Osteoblast (primary cell): ENCODE data around the gene RIN3. TPM values are rescaled to one million over a fixed set of nuclear protein-coding genes. Genes with fewer than 3 reads are reported as not detected.
A peak's percentile ranks its signal among the peaks of the same experiment; 100 is the strongest.

Experiments used
- DNase-seq: peaks from one replicate; pipeline ENCODE4 v3.0.0; 2011; ENCODE audit warnings: low spot score, mixed read lengths; ENCODE audit not compliant: insufficient read length; ENCODE audit errors: missing footprints
- H2AFZ ChIP-seq: 2 replicates; pipeline ENCODE4 v1.6.0; 2011; ENCODE audit warnings: mild to moderate bottlenecking, low read length
- H3K27ac ChIP-seq: 2 replicates; pipeline ENCODE4 v1.5.1; 2011; ENCODE audit warnings: mild to moderate bottlenecking, low read depth, low read length, moderate library complexity
- H3K27me3 ChIP-seq: 2 replicates; pipeline ENCODE4 v1.6.0; 2012; ENCODE audit warnings: mild to moderate bottlenecking, control low read depth, inconsistent platforms, low read length, moderate library complexity; ENCODE audit not compliant: insufficient read depth
- H3K36me3 ChIP-seq: 2 replicates; pipeline ENCODE4 v1.5.1; 2011; ENCODE audit warnings: mild to moderate bottlenecking, low read length, control low read depth, moderate library complexity; ENCODE audit not compliant: insufficient read depth
- H3K4me1 ChIP-seq: 2 replicates; pipeline ENCODE4 v1.5.1; 2011; ENCODE audit warnings: mild to moderate bottlenecking, low read length, control low read depth, moderate library complexity; ENCODE audit not compliant: insufficient read depth
- H3K4me2 ChIP-seq: 2 replicates; pipeline ENCODE4 v1.6.0; 2011; ENCODE audit warnings: mild to moderate bottlenecking, low read length; ENCODE audit not compliant: insufficient read depth
- H3K4me3 ChIP-seq: fragments of 200-600 bp; sonication (generic); 3 replicates; pipeline ENCODE4 v1.5.1; 2012; ENCODE audit warnings: mild to moderate bottlenecking, low read length, inconsistent platforms; ENCODE audit not compliant: insufficient read depth
- H3K79me2 ChIP-seq: 2 replicates; pipeline ENCODE4 v1.6.0; 2012; ENCODE audit warnings: mild to moderate bottlenecking, low read length, control low read depth, inconsistent platforms; ENCODE audit not compliant: insufficient read depth
- H3K9me3 ChIP-seq: 2 replicates; pipeline ENCODE4 v1.5.1; 2011; ENCODE audit warnings: low read depth, low read length, control low read depth
- H4K20me1 ChIP-seq: 2 replicates; pipeline ENCODE4 v1.6.0; 2012; ENCODE audit warnings: mild to moderate bottlenecking, low read length, control low read depth; ENCODE audit not compliant: insufficient read depth
- CTCF ChIP-seq: IDR thresholded peaks from 2 replicates; pipeline ENCODE4 v1.5.1; 2011; ENCODE audit warnings: mild to moderate bottlenecking, low read depth, low read length, moderate library complexity; ENCODE audit errors: extremely low read depth
- total RNA-seq: library from RNA; depleted of rRNA; stranded (reverse); fragments of >200 nt; gene quantifications from 2 replicates; pipeline ENCODE4 v1.2.3, GENCODE V29; 2012

RIN3 gene
- total RNA-seq, 1 donor: 7.6 TPM

GRCh38 chr14:92486881-92487280 lies 26.7 kb upstream of the RIN3 start:
- H3K36me3 ChIP-seq: no peaks in the 10 kb centered on the region
- H3K79me2 ChIP-seq: no peaks in the 10 kb centered on the region
- no peak for TF ChIP-seq CTCF
- H3K9me3 ChIP-seq: no peaks in the 10 kb centered on the region
- H2AFZ ChIP-seq: peak overlapping the region; percentile 45
- no peak overlapping the region for H3K4me2 ChIP-seq
- H3K27me3 ChIP-seq: peaks cover 10% of the 10 kb centered on the region
- no peak overlapping the region for H3K27ac ChIP-seq
- no peaks in the 10 kb centered on the region for H4K20me1 ChIP-seq
- H3K4me3 ChIP-seq: no peak overlapping the region
- DNase-seq: peak; percentile 53
- peaks cover 8% of the 10 kb centered on the region for H3K4me1 ChIP-seq

- no peak overlapping the region for H2AFZ ChIP-seq
- H3K4me1 ChIP-seq: peaks cover 8% of the 10 kb centered on the region
- peaks cover 10% of the 10 kb centered on the region for H3K27me3 ChIP-seq
- no peak for TF ChIP-seq CTCF
- DNase-seq: no peak
- H3K27ac ChIP-seq: no peak overlapping the region
- H3K79me2 ChIP-seq: no peaks in the 10 kb centered on the region
- H3K9me3 ChIP-seq: no peaks in the 10 kb centered on the region
- H4K20me1 ChIP-seq: no peaks in the 10 kb centered on the region
- H3K4me2 ChIP-seq: no peak overlapping the region
- H3K36me3 ChIP-seq: no peaks in the 10 kb centered on the region
- H3K4me3 ChIP-seq: no peak overlapping the region
These were observed 26.0 kb upstream of the RIN3 start for GRCh38 chr14:92487513-92488133.

GRCh38 chr14:92489394-92490238 lies 24.0 kb upstream of the RIN3 start:
- no peak for TF ChIP-seq CTCF
- H3K4me2 ChIP-seq: no peak overlapping the region
- H3K4me1 ChIP-seq: peaks cover 8% of the 10 kb centered on the region
- H3K27ac ChIP-seq: no peak overlapping the region
- peak overlapping the region; percentile 74 for H2AFZ ChIP-seq
- H3K79me2 ChIP-seq: no peaks in the 10 kb centered on the region
- DNase-seq: no peak
- H3K27me3 ChIP-seq: no peaks in the 10 kb centered on the region
- no peaks in the 10 kb centered on the region for H3K9me3 ChIP-seq
- no peak overlapping the region for H3K4me3 ChIP-seq
- no peaks in the 10 kb centered on the region for H4K20me1 ChIP-seq
- no peaks in the 10 kb centered on the region for H3K36me3 ChIP-seq
